GM12874 (cell line): ENCODE measurements around the gene MED27.

Experiments used
- CTCF ChIP-seq: IDR thresholded peaks from 2 replicates; pipeline ENCODE4 v1.5.1; 2011; ENCODE audit warnings: low read depth, mild to moderate bottlenecking, control low read depth, low read length, moderate library complexity; ENCODE audit not compliant: insufficient read depth

The MED27 gene

DNA sequence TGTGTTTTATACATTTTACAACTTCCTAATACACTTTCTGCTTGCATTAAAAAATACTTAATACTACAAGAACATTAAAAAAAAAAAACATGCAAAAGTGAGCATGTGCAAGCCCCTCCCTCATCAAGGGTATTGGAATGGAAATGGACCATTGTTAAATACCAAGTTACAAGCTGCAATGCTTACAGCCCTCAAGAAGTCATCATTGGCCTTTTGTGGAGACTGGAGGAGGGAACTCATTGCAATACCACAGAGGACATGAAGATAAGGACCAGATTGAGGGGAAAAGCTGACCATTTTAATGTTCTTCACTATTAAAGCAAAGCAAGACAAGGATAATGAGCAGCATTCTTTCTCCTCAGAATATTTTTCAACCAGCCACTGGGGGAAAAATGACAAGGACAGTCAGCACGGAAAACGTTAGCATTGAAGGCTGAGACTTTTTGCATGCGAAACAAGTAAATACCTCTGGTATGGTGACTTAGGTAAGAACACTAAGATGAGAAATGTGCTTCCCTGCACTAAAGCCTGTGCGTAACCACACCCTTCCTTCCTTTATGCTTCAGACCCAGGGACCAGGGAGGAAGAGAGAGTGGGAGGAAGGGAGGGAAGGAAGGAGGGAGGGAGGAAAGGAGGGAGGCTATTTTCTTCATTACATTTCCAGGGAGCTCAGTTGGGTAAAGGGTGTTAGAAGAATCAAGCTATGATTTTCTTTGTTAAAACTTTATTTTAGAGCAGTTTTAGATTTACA, 198.7 kb downstream of the MED27 start:
- TF ChIP-seq CTCF = no peak

DNA sequence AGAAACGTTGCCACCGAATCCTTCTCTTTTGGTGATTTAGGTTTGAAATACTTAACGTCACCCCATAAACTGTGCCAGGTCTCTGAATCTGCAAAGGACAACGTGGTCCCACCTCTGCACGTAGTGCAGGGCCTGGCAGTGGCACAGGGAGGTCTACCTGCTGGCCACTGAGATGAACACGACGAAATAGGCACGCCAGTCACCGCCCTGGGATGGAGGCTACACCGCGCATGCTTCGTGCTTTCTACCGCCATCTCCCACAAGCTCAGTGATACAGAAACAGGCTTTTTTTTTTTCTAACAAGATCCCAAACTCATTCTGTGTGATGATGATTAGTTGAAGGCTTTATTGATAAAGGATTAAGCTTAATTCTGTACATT, 199.8 kb downstream of the MED27 start:
- no peak for TF ChIP-seq CTCF

GRCh38 chr9:131879181-131879910, 200.3 kb downstream of the MED27 start:
- TF ChIP-seq CTCF = no peak

GRCh38 chr9:131876486-131876885, 203.2 kb downstream of the MED27 start:
- TF ChIP-seq CTCF = no peak

GRCh38 chr9:131875828-131876485, 203.7 kb downstream of the MED27 start:
- no peak for TF ChIP-seq CTCF

DNA sequence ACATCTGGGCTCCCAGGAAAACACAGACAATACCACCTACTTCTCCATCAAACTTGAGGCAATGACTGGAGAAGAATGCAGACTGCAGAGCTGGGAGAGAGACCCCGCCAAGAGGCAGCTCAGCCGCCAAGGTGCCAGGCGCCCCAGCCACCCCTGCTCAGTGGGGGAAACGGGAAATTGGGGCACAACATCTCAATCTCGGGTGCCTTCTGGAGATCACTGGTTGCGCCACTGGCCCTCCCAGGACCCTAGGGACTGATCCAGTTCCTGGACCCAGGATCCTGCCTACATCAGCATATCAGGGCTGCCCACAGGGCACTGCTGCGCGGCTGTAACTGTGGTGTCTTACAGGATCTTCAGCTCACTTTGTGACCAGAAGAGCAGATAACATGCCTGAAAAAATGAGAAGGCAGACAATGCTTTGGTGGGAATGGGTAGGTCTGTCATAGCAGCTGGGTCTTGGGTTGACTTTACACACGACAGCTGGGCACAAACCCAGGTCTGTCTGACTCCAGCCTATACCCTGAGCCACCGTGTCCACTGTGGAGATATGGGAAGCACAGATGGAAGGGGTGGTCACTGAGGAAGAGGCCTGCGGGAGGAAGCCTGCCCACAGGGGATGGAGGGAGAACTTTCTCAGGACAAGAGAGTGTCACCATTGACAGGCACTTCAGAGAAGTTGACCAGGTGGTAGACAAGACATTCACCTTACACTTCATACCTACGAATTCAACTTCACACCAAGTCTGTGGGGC, 204.6 kb downstream of the MED27 start:
- TF ChIP-seq CTCF = no peak

DNA sequence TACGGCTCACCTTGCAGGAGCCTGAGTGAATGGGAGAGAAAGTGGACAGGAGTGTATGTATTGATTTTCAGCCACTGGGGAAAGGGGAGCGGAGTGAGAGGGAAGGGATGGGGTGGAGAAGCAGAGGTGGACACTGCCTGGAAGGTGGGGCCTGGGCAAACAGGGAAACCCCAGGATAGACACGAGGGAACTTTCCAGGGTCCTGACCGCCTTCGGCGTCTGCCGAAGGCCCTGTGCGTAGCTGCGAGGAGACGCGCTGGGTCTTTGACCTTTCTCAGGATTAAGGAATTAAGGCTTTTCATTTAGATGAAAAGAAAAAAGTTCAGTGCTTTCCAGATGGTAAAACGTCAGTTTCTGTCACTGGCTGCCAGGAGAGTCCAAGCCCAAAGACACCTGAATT, 205.2 kb downstream of the MED27 start:
- TF ChIP-seq CTCF = no peak
